Heart left ventricle (tissue), 16 donors: ENCODE data around the gene OR6K3. TPM values are rescaled to one million over a fixed set of nuclear protein-coding genes. Genes with fewer than 3 reads are reported as not detected.

Experiments
- ATAC-seq, 4 donors: fragments of 200-7000 bp; cut with Tn5 transposase; one replicate each; pipeline ENCODE4 v1.9.1; 2020 to 2022; ENCODE audit warnings: moderate library complexity in 4 of 4, mild to moderate bottlenecking in 3 of 4, moderate number of reproducible peaks in 1 of 4
- DNase-seq, 5 donors: peaks; one replicate each; pipeline ENCODE4 v3.0.0-alpha.2; 2020
- H3K27ac ChIP-seq, 12 donors: fragments of 200-600 bp; sonication (generic) in 4 of 12; one replicate each; pipeline versions ENCODE4 v1.5.0 to v1.8.0; 2016 to 2022; ENCODE audit warnings: mild to moderate bottlenecking in 2 of 12
- H3K27me3 ChIP-seq, 9 donors: fragments of 200-600 bp; sonication (generic) in 2 of 9; one replicate each; pipeline versions ENCODE4 v1.5.1 to v1.8.0; 2016 to 2022; ENCODE audit warnings: mild to moderate bottlenecking in 3 of 9
- H3K36me3 ChIP-seq, 9 donors: fragments of 200-600 bp; sonication (generic) in 2 of 9; one replicate each; pipeline versions ENCODE4 v1.5.0 to v1.8.0; 2018 to 2022; ENCODE audit warnings: mild to moderate bottlenecking in 2 of 9
- H3K4me1 ChIP-seq, 12 donors: fragments of 200-600 bp; sonication (generic) in 4 of 12; one replicate each; pipeline versions ENCODE4 v1.5.0 to v1.8.0; 2016 to 2022; ENCODE audit warnings: mild to moderate bottlenecking in 3 of 12
- H3K4me3 ChIP-seq, 12 donors: fragments of 200-600 bp; sonication (generic) in 4 of 12; one replicate each; pipeline versions ENCODE4 v1.5.0 to v1.8.0; 2017 to 2022; ENCODE audit warnings: mild to moderate bottlenecking in 9 of 12, moderate library complexity in 4 of 12
- H3K9me3 ChIP-seq, 12 donors: fragments of 200-600 bp; sonication (generic) in 4 of 12; one replicate each; pipeline versions ENCODE4 v1.5.0 to v1.8.0; 2016 to 2022; ENCODE audit warnings: mild to moderate bottlenecking in 1 of 12
- CTCF ChIP-seq, 12 donors: fragments of 200-600 bp; sonication (generic) in 4 of 12; IDR thresholded peaks; one replicate each; pipeline versions ENCODE4 v1.5.0 to v1.8.0; 2018 to 2022; ENCODE audit warnings: antibody characterized with exemption in 12 of 12, mild to moderate bottlenecking in 5 of 12
- POLR2A ChIP-seq, 2 donors: fragments of 450-650 bp; IDR thresholded peaks; one replicate each; pipeline ENCODE4 v1.6.1; 2017; ENCODE audit warnings: antibody characterized with exemption in 2 of 2, mild to moderate bottlenecking in 2 of 2, moderate library complexity in 2 of 2
- whole genome bisulfite sequencing, 4 donors: extraction: QIAGEN DNeasy Blood & Tissue Kit in 2 of 4; methylation state at CpG; one replicate each; pipeline versions ENCODE4 v1.1.5 to v1.1.7; 2013 to 2018; 5-methylcytosine and 5-hydroxymethylcytosine counted together
- intact Hi-C, 10 donors: fragments of 100-400 bp; cut with DNase I; formaldehyde crosslinking; loops; one replicate each; pipeline versions ENCODE4 v1.11.1 to v1.14.2; 2022
- polyA plus RNA-seq, 2 donors: library from polyadenylated mRNA; stranded (reverse); fragments of 200-250 nt; gene quantifications; one replicate each; pipeline ENCODE4 v1.2.3, GENCODE V29; 2013
- total RNA-seq, 9 donors: library from RNA; depleted of rRNA in 2 of 9; stranded (reverse); fragments of >200 nt in 2 of 9; fragmentation: NEBNext Ultra II Directional in 3 of 9; extraction: Animal tissue kit (Norgen Biotek cat#: 25700) in 3 of 9; gene quantifications; one replicate each; pipeline versions ENCODE4 v1.1.0 to v1.2.4, GENCODE V29; 2016 to 2023
- donor health status: ischemic (EF 13 %, LVEDD 7.1; RV severe dilation, severe dysfunction).
- donor health status: healthy with polysubstance abuse.
- donor health status: DM: no; HTN: yes; CAD: no.
- donor health status: DM: no; HTN: no; CAD: no.
- donor health status: ischemic (EF 25% LVEDD 6.9; RV normal size, moderate dysfunction).
- donor health status: ischemic (EF 25% LVEDD 5.7; RV mildly dilated, moderate dysfunction).
- donor health status: healthy.
- donor health status: DM: yes; HTN: yes; CAD: no.
- donor health status: ischemic (EF 35%, LVEDD 5.7; RV mildly dilated, moderate dysfunction).
- donor health status: nonischemic (EF 11% LVEDD 7.7; RV severe dilation, severe dysfunction).
- donor health status: DM: yes; HTN: yes; CAD: no.
- donor health status: PGD.
- donor health status: ischemic (EF 29% LVEDD 5.4; RV normal size, mild dysfunction).
- donor health status: nonischemic (EF 23%, LVEDD 6.1; RV moderate dilation, normal function).

The OR6K3 gene
- total and polyA plus RNA-seq, 11 donors = not detected

GRCh38 chr1:158687037-158687436, 33.5 kb downstream of the OR6K3 start:
- no peak for ATAC-seq
- Histone ChIP-seq H3K36me3 (no peaks in the 10 kb centered on the region), H3K9me3 (no peaks in the 10 kb centered on the region), H3K27me3 (peaks cover 0 to 2% (median 0%) of the 10 kb centered on the region in 9 donors), H3K27ac (no peak overlapping the region), H3K4me3 (no peak overlapping the region), H3K4me1 (no peaks in the 10 kb centered on the region)
- DNase-seq = no peak
- intact Hi-C loops = no loop called here
- TF ChIP-seq POLR2A (IDR thresholded peaks at IDR 0.05) (no peak), CTCF (IDR thresholded peaks at IDR 0.05) (no peak)

GRCh38 chr1:158686111-158687009, 34.2 kb downstream of the OR6K3 start, which contains the start of gene SPTA1:
TSS of gene SPTA1 (minus strand) at chr1:158686715. CDS start at chr1:158686517, 198 bp downstream.
- Histone ChIP-seq H3K4me1 (no peaks in the 10 kb centered on the region), H3K36me3 (no peaks in the 10 kb centered on the region), H3K4me3 (no peak within 1 kb of the TSS), H3K27me3 (peaks cover 0 to 2% (median 0%) of the 10 kb centered on the region in 9 donors), H3K27ac (no peak within 1 kb of the TSS), H3K9me3 (no peaks in the 10 kb centered on the region)
- no peak for DNase-seq
- intact Hi-C loops = no loop called here
- TF ChIP-seq POLR2A (IDR thresholded peaks at IDR 0.05) (no peak), CTCF (IDR thresholded peaks at IDR 0.05) (no peak)
- no peak for ATAC-seq
- 62 to 70% (median 68%) methylated on average over 7 of the region's 7 CpGs for WGBS, 4 donors

DNA sequence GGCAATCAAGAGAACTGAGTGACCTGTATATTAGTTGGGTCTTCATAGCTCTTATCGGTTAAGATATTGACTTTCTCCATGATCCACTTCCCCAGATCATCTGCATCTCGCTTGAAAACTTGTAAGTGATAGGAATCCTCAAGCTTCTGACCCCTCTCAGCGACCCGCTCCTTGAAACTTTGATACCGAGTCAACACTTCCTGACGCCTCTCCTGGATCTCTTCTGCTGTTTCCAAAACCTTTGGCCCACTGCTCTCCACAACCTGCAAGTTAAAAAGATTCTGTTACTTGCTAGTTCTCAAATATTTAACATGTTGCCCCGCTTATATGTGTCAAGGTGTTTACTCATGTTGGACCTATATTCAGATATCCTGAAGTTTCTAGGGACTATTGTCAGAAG, 35.4 kb downstream of the OR6K3 start:
- no peaks in the 10 kb centered on the region for H3K4me1 ChIP-seq
- WGBS, 4 donors = 68 to 71% (median 69%) methylated on average over 7 of the region's 7 CpGs
- H3K4me3 ChIP-seq = no peak overlapping the region
- no peak for TF ChIP-seq POLR2A (IDR thresholded peaks at IDR 0.05)
- TF ChIP-seq CTCF (IDR thresholded peaks at IDR 0.05) = no peak
- no peaks in the 10 kb centered on the region for H3K36me3 ChIP-seq
- intact Hi-C loops = no loop called here
- H3K27ac ChIP-seq = no peak overlapping the region
- no peaks in the 10 kb centered on the region for H3K9me3 ChIP-seq
- H3K27me3 ChIP-seq = peaks cover 0 to 2% (median 0%) of the 10 kb centered on the region in 9 donors
- DNase-seq (no peak), ATAC-seq (no peak)

- ATAC-seq (no peak), DNase-seq (no peak)
- Histone ChIP-seq H3K4me1 (no peaks in the 10 kb centered on the region), H3K36me3 (no peaks in the 10 kb centered on the region), H3K27ac (no peak overlapping the region), H3K27me3 (peaks cover 0 to 2% (median 0%) of the 10 kb centered on the region in 9 donors), H3K4me3 (no peak overlapping the region), H3K9me3 (no peaks in the 10 kb centered on the region)
- WGBS, 4 donors = 88 to 94% (median 93%) methylated on average over 2 of the region's 2 CpGs
- intact Hi-C loops = no loop called here
- TF ChIP-seq POLR2A (IDR thresholded peaks at IDR 0.05) = no peak
- no peak for TF ChIP-seq CTCF (IDR thresholded peaks at IDR 0.05)
Measured at GRCh38 chr1:158681606-158682005, 38.9 kb downstream of the OR6K3 start.
